Fibroblast of the conjunctiva (primary cell): ENCODE measurements around the gene NKX6-2.
"Not testable (repeated sequence)": the region's sequence is repeated elsewhere in the genome, so short reads cannot be mapped to it uniquely, and the experiment has no call there.

ENCODE experiments used
- DNase-seq: peaks from one replicate; pipeline ENCODE4 v3.0.0-alpha.2; 2010; ENCODE audit warnings: low read depth

The NKX6-2 gene

GRCh38 chr10:132812520-132812919, 26.6 kb upstream of the NKX6-2 start:
- DNase-seq: no peak

GRCh38 chr10:132811891-132812481, 26.0 kb upstream of the NKX6-2 start:
- DNase-seq: no peak

DNA sequence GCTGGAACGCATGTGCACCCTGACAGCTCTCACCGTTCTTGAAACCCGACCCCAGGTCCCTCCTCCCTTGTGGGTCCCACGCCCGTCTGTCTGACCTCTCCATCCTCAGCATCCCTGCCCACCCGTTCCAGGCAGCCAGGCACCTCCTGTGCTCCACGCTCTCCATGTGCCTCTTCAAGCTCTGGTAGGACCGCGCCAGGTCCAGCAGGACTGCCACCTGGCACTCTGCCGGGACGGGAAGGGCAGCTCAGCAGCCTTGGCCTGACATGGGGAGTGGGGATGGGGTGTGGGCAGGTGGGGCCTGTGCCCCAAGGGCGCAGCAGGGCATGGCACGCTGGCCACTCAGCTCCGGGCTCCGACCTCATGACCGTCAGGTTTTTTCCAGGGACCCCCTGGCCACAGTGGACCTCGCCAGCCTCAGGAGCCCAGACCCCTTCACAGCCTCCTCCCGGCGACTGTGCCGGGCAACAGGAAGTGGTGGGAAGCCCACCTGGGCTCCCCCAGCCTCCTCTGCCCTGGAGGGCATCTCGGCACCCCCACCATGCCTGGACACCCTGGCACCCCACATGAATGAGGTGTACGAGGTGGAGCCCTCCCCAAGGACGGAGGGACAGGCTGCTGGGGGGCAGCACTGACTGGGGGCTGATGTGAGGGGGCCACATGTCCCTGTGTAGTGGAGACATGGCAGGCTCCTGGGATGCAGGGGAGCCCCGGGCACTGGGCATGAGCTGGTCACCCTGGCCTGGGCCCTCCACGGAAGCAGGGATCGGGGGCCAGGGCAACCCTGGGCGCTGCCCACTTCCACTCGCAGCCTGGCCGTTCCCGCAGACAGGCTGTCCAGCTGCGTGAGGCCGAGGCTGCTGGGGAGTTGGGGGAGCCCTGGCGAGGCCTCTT, 25.1 kb upstream of the NKX6-2 start:
- no peak for DNase-seq

DNA sequence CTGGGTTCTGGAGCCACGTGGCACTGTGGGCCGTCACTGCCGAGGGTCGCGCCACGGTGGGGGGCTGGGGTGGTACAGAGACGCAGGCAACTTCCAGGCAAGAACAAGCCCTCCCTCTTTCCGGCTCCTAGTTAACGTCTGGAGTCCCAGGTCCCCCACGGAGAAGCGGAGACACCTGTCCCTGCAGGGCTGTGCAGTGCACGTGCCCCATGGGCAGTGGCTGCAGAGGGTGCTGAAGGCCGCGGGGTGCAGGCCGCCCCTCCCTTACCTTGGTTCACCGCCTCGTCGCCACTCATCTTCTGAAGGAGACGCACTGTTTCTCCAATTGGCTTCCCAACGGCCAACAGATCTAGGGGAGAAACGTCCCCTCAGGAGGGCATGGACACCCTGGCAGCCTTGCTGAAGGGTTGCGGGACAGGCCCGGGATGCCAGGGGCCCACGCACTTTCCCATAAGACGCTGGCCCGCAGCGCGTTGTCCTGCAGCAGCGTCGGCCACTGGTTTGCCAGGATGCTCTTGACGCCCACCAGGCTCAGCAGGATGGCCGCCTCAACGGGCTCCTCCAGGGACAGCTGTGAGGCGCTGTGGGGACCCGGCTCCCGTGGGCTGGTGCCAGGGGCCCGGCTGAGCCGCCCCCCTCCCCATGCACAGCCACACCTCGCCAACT, 24.3 kb upstream of the NKX6-2 start:
- no peak for DNase-seq

DNA sequence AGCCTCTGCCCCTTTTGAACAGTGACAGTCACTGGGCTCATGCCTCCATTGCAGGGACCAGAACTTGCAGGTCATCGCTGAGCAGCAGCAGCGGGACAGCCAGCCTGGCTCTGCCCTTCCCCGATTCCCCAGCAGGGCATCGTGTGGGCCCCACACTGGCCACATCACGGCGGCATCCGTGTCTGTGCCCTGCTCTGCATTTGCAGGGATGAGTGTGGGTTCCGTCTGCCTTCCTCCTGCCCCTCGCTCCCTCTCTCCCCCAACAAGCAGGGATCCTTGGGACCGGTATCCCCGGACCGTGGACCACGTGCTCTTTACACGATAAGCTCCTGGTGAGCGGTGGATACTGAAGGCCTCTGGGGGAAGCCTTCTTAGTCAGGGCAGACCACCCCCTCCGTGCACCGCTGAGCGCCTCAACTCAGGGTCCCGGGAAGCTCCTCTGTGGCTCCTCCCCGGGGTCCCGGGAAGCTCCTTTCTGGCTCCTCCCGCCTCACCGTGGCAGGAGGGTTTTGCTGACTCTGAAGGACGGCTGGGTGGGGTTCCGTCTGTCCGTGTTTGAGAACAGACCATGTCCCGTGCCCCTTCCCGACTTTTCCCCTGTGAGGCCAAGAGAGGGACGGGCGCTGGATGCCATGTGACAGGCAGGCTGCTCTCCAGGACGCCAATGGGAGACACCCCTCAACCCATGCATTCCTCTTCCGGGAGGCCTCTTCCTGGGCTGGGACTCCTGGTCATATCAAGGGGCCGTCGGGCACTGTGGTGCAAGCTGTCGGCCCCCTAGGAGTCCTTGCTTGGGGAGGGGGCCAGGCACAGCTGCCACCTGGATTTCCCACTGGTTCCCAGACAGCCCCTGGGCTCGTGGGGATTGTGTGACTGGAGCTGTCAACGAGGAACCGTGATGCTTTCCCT, 23.5 kb upstream of the NKX6-2 start:
- DNase-seq: no peak

DNA sequence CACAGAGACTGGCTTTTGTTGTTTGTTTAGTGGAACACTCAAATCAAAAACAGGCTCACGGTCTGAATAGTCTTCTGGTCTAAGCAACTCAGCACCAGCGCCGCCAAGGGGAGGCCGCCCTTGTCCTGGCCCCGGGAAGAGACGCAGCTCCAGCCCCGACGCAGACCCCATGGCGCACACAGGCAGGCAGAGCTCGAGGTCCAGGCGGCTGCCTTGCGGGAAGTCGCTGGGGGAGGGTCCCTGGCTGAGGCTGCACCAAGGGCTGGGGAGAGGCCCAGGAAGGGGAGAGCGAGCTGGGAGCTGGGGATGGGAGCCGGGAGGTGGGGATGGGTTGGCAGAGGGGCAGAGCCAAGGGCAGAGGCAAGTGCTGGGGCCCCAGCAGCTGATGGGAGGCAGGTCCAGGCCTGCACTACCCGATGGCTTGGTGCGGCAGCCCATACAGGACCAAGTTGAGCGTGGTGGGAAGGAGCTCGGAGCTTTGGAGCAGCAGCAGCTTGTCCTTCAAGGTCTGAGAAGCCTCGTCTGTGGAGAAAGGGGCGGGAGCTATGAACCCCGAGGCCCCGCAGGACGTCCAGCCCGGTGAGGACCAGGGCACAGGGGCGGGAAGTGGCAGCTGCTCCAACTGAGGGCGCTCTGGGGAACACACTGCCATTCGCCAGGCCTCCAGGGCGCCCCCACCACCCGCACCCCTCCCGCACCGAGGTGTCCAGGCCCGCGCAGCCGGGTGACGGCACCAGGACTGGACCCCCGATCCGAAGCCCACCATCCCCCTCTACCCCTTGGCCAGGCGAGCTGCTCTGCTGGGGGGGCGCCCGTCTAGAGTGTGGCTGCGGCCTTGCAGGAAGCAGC, 22.7 kb upstream of the NKX6-2 start:
- no peak for DNase-seq

GRCh38 chr10:132807621-132808049, 21.7 kb upstream of the NKX6-2 start:
- DNase-seq: no peak

DNA sequence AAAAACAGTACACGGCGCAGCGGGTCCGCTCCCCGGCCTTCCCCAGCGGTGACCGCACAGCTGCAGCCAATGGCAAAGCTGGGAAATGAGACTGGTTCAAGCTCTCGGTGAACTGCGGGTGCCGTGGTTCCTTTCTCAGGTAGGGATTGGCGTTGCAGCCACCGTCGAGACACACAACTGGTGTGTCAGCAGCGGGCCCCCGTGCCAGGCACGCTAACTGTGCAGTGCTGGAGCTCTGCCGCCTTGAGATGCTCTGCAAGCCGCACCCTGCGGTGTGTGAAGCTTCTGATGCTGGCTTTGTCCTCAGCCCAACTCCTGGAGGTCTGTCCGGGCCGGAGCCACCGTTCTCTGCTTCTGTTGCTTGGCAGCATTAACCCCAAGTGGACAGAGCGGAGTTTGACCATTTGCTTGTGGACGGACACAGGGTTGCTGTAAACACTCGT, 20.6 kb upstream of the NKX6-2 start:
- DNase-seq: no peak

- DNase-seq: no peak
Measured at GRCh38 chr10:132806110-132806509, 20.2 kb upstream of the NKX6-2 start.

DNA sequence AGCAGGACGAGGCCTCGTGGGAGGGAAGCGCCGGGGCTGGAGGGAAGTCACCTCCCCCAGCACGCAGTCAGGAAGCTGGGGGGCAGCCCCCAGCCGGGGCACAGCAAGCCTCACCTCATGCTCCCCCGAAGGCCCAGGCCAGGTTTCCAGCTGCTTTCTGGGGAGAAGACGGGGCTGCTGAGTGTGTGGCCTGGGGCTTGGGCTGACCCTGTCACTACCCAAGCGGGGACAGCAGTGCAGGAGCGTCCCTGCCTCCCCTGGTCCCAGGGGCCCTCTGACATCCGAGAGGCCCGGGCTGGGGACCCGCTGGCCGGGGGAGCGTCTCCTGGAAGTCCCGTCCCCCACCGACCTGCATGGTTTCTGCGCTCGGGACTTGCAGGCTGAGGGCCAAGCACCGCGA, 19.7 kb upstream of the NKX6-2 start:
- DNase-seq: no peak

- DNase-seq: no peak
Measured at GRCh38 chr10:132804785-132805426, 19.0 kb upstream of the NKX6-2 start.

DNA sequence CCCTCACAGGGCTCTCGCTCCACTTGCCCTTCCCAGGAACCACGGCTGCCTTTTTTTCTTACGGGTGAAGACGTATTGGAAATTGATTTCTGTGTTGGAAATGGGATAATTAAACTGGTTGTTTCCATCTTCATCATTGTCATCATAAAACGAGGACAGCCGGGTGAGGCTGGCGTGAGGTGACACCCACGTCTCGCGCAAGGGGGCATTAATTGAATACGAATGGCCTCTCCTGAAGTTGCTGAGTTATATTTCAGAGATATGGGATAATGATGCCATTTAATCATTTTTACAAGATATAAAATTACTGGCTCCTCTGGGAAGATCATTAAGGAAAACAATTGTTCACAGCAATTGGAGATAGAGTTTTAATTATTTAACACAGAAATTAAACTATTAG, 18.3 kb upstream of the NKX6-2 start:
- no peak for DNase-seq

- no peak for DNase-seq
Measured at GRCh38 chr10:132803416-132804210, 17.7 kb upstream of the NKX6-2 start.

DNA sequence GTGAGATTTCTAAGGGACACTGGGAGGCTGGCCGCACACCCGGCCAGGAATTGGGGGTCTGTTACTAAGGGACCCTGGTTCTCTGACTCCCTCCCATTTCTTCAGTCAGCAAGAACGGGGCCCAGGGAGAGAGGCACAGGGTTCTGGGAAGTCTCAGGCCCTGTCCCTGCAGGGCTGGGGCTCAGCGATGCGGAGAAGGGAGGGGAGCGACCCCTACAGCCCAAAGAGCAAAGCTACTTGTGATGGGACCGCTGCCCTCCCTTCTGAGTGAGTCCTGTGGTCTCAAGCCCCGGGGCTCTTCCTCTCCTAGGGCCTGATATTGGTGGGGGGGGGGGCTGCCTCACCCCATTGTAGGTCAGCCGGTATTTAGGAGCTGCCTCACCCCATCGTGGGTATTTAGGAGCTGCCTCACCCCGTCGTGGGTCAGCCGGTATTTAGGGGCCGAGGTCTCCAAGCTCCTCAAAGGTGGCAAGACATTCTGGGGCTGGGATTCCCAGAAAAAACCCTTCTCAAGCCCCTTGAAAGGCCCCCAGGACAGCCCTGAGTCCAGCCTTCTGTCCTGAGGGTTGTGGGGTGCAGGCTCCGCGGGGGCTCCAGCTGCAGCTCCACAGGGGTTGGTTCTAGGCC, 16.9 kb upstream of the NKX6-2 start:
- no peak for DNase-seq

GRCh38 chr10:132802048-132802447, 16.1 kb upstream of the NKX6-2 start:
- no peak for DNase-seq

- DNase-seq: no peak
Measured at GRCh38 chr10:132799865-132800264, 13.9 kb upstream of the NKX6-2 start.

DNA sequence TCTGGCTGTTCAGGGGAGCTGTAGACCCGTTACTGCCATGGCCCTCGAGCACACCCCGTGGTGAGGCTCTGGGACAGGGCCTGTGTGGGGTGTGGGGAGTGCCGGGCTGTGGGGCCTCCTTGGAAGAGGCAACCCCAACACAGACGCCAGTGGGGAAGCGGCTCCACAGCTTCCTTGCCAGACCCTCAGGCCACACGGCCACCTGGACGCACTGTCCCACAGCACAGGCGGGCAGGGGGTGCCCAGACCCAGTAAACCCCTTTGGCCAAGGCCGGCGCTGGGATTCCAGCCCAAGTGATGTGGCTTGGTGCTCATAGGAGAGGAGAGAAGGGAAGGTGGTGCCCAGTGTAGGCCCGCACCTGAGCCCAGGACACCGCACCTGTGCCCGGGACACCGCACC, 12.9 kb upstream of the NKX6-2 start:
- no peak for DNase-seq

DNA sequence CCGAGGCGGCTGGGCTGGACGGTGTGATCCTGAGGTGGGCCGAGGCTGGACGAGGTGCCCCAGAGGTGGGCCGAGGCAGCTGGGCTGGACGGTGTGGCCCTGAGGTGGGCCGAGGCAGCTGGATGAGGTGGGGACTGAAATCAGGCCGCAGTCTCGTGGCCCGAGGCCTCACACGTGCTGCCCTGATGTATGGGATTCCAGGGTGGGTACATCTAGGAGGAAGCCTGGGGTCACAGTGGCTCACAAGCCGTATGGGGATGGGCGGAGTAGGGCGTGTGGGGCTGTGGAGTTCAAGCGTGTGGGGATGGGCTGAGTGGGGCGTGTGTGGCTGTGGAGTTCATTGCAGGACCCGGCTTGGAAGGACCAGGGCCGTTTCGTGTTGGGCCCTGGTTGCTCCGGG, 12.5 kb upstream of the NKX6-2 start:
- DNase-seq: no peak

DNA sequence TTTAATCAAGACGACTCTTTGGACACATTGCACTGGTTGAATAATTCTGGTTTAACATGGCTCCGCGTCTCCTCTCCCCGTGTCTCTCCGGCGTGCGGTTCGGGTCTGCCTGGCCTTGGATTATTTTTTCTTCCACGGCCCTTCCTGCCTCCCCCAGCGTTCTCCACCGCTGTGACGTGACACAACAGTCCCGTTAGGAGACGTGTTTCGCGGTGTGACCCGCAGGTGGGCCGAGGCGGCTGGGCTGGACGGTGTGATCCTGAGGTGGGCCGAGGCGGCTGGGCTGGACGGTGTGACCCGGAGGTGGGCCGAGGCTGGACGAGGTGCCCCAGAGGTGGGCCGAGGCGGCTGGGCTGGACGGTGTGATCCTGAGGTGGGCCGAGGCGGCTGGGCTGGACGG, 12.0 kb upstream of the NKX6-2 start:
- DNase-seq: not testable (repeated sequence)
